Measurements from ENCODE around the gene SYCE3.
"Not testable (repeated sequence)": the region's sequence is repeated elsewhere in the genome, so short reads cannot be mapped to it uniquely, and the experiment has no call there.

SYCE3 gene

DNA sequence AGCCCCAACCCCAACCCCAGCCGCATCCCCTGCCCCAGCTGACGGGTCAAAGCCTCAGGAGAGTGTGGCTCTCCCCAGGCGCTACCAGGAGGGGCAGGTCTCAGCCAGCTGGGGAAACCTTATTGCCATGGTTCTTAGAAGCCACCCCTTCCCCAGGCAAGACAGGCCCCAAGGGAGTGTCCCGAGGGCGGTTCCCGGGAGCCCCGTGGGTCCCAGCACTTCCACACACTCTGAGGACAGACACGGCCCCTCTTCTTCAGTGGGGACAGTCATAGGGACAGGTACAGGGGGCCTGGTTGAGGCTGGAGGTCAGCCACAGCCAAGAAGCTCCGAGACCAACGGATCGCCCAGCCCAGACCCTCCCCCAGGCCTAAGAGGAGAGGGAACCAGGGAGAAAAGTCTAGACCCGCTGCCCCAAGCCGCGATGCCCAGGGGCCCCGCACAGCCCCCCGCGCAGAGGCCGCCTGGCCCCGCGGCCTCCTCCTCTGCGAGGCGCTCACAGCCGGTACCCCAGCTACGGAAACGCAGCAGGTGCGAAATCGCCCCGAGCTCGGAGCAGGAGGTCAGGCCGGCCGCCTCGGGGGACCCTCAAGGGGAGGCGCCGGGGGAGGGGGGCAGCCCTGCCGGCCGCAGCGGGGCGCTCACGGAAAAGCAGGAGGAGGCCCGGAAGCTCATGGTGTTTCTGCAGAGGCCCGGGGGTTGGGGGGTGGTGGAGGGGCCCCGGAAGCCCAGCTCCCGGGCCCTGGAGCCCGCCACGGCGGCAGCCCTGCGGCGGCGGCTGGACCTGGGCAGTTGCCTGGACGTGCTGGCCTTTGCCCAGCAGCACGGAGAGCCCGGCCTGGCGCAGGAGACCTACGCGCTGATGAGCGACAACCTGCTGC is 14.4 kb downstream of the SYCE3 start:
- peak; percentile 54 for DNase-seq

DNA sequence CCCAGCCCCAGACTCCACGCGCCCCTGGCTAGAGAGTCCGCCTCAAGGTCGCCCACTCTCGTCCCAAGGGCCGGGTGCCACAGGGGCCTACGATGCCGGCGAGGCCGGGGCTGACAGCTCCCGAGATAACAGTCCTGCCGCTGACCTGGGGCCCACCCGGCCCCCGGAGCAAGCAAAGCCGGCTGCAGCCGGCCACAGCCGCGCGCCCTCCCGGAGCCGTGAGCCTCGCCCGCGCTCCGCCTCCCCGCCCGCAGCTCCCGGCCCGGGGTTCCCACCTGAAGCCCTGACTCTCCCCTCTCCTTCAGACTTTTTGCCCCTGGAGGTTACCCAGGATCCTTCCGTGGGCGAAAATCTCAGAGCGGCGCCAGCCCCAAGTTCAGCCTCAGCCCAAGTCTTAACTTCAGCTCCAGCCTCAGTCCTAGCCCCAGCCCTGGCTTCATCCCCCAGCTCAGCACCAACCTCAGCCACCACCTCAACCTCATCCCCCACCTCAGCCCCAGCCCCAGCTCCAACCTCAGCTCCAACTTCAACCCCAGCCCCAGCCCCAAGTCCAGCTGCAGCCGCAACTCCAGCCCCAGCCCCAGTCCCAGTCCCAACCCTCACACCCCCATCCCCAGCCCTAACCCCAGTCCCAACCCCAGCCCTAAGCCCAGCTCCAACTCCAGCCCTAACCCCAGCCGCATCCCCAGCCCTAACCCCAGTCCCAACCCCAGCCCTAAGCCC is 15.3 kb downstream of the SYCE3 start:
- DNase-seq: peak; percentile 30

DNA sequence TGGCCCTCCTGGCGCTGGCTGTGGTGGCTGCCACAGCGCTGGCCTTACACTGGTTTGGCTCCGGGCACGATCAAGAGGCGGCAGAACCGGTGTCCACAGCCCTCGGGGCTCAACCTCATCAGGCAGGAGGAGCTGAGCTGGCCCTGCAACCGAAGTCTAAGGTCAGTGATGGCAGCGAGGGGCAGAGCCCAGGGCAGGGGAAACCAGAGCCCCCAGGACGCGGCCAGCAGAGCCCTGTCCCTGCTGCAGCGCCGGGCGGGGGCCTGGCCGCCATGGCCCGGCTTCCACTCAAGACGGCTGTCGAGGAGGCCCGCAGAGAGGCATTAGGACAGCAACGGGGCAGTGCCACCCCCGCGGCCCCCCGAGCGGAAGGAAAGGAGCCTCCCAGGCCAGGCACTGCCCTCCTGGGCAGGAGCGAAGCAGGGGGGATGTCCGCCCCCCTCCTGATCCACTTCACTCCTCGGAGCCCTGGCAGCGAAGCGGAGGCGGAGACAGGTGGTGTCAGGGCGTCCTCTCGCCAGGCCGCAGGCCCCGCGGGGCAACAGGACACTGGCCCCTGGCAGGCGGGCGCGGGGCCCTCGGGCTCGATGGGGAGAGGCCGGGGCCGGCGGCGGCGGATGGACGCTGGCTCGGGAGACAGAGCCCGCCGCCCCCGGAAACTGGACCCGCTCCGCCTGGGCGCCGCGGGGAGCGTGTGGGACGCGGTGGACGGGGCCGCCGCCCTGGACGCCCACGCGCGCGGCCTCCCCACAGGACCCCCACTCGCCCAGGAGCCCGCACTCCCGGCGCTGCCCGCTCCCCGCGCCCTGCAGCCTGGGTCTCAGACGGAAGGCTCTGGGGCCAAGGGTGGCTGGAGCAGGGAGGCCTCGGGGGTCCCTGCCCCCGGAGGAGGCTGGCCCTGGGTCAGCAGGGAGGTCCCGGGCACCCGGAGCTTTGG is 16.1 kb downstream of the SYCE3 start:
- DNase-seq: no peak

DNA sequence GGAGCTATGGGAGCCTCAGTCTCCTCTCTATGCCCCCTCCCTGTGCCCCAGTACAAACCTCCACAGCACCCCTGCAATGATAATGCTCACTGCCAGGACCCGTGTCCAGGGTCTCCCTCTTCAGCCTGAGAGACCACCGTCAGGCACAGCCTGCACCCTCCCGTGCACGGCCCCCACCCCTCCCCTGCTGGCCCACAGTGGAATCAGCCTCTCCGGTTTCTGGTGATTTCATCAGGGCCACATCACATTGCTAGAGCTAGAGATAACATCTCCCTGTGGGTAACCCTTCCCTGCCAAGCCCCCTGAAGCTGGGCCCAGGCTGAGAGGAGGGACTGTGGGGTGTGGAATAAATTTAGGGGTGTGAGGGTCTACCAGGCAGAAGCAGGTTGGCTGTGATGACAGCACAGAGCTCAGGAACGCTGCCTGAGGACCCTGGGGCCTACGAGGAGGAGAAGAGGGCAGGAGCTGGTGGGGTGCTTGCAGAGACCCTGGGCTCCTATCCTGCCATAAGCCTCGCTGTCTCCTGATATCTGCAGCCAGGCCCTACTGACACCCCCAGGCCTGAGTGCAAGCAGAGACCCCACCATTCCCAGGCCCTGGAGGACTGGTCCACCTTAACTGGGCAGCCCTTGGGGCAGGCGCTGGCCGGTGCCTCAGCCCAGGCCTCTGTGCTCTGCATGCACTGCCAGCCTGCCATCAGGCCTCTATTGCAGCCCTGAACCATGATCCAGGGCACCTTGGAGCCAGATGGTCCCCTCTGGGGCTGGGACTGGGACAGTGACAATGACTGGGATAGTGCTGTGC is 17.0 kb downstream of the SYCE3 start, which contains the start of gene KLHDC7B:
Gene KLHDC7B, plus strand, starts transcription at position 378 of the 804 bp plus-strand sequence. Its CDS starts 345 bp downstream, at position 723.
- DNase-seq: no peak

DNA sequence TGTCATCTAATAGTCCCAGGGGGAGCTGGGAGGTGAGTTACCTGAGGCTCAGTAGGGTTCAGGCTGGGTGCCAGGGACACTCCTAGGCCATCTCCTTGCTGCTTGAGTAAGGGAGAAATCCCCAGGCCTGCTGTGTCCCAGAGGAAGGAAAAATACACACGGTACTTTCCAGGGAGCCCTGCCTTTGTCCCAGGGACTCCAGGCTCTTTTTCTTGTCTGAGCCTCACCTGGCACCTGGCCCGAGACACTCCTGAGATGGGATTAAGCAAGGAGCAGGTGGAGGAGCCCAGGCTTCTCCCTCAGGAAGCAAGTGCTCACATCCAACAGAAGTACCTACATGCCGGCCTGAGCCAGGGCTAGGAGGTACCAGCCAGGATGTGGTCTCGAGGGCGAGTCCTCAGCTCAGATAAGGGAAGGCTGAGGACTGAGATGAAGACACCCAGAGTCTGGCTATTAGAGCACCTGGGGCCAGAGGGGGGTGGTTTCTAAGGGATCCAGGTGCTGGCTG is 17.9 kb downstream of the SYCE3 start:
- no peak for DNase-seq

DNA sequence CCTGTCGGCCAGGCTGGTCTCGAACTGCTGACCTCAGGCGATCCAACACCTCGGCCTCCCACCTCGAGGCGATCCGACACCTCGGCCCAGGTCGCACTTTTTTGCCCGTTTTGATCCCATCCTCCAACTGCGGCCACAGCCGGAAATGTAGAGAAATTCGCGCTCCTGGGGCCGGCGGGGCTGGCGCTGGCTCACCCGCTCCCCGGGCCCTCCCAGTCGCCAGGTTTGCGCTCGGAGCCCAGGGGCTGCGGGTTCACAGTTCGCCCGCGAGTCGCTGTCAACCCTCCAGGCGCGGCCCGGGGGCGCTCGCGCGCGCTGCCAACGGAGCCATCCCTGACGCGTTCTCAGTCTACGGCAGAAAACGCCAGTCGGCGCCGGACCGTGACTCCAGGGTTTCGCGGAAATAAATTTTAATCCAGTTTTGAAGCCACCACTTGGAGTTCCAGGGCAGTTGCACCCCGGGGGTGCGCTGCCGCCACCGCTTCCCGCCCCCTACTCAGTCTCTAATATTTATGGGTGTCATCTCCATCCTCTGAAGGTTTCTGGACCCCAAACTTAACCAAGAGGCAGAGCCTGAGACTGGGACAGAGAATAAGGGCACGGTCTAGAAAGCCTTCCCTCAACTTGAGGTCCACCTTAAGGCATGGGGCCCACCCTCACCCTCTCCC is 18.5 kb downstream of the SYCE3 start:
- peak; percentile 85 for DNase-seq

DNA sequence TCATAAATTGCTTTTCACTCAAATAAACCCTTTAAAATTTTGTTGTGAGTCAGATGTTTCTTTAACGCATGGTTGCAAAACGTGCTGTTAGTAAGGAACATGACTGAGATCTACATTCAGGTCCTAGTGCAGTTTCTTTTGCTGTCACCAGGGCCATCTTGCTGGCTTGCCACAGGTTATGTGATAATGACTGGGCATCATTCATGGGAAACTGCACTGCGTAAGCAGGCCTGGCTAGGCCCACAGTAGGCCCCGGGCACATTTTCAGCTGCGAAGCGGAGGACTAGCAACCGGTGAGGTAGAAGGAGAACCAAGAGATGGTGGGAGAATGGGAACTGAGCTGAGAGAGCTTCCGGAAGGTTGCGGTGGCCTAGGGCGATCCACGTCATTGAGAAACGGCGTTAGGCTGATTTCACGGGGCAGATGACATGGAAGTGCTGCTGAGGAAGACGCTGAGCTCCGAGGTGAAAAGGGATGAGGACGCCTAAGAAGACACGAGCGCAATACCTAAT is 20.2 kb downstream of the SYCE3 start:
- no peak for DNase-seq

DNA sequence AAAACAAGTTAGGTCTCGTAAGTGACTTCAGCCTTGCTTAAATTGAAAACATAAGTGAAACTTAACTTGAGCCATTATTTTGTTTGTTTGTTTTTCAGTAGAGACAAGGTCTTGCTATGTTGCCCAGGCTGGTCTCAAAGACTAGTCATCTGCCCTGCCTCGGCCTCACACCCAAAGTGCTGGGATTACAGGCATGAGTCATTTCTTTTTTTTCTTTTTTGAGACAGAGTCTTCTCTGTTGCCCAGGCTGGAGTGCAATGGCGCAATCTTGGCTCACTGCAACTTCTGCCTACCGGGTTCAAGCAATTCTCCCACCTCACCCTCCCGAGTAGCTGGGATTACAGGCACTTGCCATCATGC is 21.1 kb downstream of the SYCE3 start:
- not testable (repeated sequence) for DNase-seq

DNA sequence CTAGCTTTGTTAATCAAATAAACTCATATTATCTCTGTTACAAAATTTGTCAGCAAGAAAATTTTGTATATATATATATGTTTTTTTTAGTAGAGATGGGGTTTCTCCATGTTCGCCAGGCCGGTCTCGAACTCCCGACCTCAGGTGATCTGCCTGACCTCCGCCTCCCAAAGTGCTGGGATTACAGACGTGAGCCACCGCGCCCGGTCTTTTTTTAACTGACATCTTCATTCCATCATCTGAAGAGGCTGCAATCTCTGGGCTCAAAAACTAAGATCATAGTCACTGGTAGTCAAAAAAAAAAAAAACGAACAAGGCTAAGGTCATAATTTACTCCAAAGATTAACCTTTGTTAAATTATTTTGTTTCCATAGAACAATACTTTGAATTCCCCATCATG is 22.3 kb downstream of the SYCE3 start:
- DNase-seq: no peak

DNA sequence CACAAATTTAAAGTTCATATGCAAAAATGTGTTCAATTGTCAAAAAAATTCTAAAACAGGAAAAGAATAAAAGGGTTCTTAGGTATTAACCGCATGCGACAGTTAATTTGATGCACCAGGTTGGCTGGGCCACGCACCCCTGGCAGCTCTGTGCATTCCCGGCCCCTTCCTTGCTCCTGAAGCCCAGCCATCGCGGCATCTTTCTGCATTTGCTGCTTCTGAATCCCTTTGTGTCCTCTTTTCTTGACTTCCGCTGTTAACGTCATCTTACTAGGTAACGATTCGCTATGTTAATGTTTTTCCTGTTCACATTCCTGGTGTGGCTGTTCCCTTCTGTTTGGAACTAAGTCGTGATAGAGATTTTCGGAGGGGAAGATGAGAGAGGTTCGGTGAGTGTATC is 25.0 kb downstream of the SYCE3 start:
- no peak for DNase-seq

DNA sequence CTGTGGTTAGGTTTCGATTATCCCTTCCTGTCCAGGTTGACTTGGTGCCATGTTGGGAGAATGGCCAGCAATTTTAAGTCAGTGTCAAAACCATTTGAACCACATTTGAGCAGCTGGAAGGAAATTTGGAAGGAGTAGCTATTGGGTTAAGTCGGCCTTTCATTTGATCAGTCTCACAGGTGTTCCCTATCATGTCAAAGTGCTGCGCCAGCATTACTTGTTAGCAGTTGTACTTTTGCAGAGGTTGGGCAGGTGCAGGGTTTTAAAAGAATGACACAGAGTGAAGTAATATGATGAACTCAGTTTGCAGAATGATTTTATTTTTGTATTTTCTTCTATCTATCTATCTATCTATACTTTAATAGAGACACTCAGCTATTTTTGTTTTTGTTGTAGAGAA is 26.5 kb downstream of the SYCE3 start:
- no peak for DNase-seq

DNA sequence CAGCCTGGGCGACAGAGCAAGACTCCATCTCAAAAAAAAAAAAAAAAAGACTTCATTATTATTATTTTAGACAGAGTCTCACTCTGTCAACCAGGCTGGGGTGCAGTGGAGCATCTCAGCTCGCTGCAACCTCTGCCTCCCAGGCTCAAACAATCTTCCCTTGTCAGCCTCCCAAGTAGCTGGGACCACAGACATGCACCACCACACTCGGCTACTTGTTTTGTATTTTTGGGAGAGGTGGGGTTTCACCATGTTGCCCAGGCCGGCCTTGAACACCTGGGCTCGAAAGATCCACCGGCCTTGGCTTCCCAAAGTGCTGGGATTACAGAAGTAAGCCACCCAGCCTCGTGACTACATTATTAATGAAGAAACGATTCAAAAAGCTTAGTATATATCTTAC is 27.6 kb downstream of the SYCE3 start:
- DNase-seq: no peak

DNA sequence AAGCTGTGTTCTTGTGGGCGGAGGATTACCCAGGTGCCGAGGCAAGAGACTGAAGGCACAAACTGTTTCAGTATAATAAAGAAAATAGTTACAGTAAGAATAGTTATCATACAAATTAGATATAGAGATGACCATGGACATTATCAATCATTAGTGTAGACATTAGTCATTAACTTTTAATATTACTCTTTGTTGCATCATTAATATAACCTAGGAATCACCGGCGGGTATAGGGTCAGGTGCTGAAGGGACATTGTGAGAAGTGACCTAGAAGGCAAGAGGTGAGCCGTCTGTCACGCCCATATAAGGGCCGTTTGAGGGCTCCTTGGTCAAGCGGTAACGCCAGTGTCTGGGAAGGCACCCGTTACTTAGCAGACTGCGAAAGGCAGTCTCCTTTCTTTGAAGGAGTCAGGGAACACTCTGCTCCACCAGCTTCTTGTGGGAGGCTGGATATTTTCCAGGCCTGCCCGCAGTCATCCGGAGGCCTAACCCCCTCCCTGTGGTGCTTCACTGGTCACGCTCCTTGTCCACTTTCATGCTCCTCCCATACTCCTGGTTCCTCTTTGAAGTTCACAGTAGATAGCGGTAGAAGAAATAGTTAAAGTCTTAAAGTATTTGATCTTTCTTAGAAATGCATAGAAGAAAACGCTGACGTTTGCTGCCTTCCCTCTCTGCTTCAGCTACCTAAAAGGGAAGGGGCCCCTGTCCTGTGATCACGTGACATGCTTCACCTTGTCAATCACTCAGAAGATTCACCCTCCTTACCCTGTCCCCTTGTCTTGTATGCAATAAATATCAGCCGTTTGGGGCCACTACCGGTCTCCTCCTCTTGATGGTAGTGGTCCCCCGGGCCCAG is 28.6 kb downstream of the SYCE3 start:
- DNase-seq: not testable (repeated sequence)

DNA sequence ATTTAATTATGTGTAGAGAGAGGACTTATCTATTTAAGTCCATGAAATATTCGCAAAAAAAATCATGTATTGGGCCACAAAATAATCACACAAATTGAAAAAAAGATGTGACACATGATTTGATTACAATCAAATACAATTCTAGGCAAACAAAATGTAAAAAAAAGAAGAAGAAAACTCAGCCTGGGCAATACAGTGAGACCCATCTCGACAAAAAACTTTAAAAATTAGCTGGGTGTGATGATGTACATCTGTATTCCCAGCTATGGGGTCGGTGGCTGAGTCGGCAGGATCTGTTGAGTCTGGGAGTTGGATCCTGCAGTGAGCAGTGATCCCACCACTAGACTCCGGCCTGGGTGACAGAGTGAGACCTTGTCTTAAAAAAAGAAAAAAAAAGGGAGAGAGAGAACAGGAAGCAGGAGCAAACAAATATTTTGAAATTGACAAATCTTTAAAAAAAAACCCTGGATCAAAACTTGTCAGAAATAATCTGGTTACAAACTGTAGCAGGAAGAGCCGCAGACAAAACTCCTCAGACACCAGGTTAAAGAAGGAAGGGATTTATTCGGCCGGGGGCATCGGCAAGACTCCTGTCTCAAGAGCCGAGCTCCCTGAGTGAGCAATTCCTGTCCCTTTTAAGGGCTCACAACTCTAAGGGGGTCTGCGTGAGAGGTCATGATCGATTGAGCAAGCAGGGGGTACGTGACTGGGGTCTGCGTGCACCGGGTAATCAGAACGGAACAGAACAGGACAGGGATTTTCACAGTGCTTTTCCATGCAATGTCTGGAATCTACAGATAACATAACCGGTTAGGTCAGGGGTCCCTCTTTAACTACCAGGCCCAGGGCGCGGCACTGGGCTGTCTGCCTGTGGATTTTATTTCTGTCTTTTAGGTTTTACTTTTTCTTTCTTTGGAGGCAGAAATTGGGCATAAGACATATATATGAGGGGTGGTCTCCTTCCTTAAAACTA is 29.6 kb downstream of the SYCE3 start:
- DNase-seq: no peak

DNA sequence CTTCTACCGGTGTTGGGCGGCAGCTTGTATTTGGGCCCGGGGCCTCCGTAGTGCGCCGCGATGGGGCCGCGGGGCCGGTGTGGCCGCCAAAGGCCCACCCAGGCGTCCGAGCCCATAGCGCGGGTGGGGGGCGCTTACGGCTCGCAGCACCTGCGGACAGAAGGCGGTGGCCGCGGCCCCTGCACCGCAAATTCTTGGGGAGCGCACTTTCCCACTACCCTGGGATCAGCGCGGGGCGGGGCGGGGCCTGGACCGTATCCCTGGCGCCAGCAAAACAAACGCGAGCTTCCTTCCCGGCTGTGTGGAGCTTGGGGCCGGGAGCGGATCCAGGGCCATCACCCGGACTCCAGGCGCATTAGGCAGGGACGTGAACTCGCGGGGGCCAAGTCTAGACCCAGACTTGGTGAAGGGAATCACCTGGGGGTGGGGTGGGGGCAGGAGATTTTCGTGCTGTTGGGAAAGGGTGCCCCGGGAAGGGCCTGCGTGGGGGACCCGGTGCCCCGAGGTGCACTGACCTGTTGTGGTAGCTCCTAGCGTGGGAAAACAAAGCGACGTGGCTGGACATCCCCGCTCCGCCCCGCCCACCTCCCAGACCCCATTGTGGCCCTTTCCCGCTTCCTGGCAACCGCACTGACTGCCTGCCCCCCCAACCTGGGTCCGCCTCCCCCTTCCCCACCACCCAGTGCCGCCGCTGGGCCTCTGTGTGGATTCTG is 30.6 kb downstream of the SYCE3 start:
- DNase-seq: peak; percentile 70

DNA sequence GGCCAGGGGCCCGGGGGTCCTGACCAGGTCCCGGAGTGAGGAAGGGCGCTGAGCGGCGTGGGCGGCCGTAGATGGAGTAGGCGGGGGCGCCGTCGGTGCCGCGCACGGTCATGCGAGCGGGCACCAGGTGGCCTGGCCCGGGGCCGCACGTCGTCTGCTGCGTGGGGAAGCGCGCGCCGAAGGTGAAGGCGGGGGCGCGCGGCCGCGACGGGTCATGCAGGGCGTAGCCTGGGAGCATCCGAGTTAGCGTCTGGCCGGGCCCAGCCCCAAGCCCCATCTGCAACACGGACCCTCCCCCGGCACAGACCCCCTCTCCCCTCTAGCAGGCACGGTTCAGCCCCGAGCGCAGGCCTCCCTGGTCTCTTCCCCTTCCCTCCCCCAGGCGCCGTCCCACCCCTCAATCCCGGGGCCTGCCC is 31.2 kb downstream of the SYCE3 start:
- DNase-seq: peak; percentile 56

DNA sequence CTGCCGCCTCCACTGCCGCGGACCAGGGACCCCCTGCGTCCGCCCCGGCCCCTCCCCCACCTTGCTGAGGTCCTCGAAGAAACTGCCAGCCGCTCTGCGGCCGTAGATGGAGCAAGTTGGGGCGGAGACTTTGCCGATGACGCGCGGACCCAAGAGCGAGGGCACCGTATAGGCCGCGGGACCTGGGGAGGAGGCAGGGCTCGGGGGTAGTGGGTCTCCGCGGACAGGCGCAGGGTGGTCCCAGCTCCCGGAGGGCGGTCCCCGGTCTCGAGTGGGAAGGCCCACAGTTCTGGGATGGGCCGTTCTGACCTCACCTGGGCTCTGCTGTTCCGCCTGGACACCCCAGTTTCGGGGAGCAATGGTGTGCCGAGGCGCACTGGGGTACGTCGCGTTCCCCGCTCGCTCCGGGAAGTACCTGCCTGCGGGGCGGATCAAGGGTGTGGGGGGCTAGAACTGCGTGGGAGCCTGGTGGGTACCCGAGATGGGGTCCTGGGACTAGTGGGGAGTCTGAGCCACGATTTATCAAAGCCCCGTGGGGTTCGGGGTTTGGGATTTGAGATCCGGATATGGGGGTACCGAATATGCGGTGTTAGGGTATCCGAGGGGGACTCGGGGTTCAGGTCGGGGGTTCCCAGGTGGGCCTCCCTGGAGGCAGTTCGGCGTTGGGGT is 31.7 kb downstream of the SYCE3 start:
- DNase-seq: peak; percentile 84

DNA sequence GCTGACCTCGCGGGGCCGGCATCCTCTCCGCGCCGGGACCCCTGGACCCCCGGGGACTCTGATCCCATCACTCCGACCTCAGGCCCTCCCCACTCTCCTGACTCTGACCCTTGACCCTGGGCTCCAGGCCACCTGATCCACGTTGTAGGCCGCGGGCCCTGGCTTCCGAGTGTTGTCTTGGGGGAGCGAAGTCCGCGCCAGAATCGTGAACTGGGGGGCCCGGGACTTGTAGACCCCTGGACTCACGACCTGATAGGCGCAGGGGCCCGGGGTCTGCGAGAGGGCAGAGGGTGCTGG is 32.2 kb downstream of the SYCE3 start:
- DNase-seq: no peak
